HPDE6-E6E7 (cell line): ENCODE measurements around the gene SF3B2.
A peak's percentile ranks its signal among the peaks of the same experiment; 100 is the strongest.
"Not testable (repeated sequence)": the region's sequence is repeated elsewhere in the genome, so short reads cannot be mapped to it uniquely, and the experiment has no call there.

ENCODE experiments used
- DNase-seq: peaks from one replicate; pipeline ENCODE4 v3.0.0; 2011; ENCODE audit warnings: missing footprints; ENCODE audit errors: extremely low spot score

The SF3B2 gene

DNA sequence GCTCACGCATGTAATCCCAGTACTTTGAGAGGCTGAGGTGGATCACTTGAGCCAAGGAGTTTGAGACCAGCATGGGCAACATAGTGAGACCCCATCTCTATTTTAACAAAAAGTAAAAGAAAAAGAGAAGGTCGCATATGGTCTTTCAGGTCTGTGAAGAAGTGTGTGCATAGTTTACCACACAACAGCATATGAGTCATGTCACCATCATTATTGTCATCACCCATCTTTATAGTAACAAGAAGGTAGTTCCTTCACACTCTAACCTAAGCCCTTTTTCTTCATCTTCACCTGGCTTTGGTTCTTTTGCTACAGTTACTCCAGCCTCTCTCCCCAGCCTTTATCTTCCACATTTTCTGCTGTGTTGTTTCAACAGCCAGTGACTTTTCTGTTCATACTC is 57.1 kb downstream of the SF3B2 start:
- no peak for DNase-seq

- DNase-seq = no peak
Measured at GRCh38 chr11:66111158-66111557, 59.0 kb downstream of the SF3B2 start.

GRCh38 chr11:66112041-66112491 is 59.9 kb downstream of the SF3B2 start:
- DNase-seq = no peak

GRCh38 chr11:66112601-66113499 is 60.7 kb downstream of the SF3B2 start:
- peak; percentile 65 for DNase-seq

- DNase-seq = not testable (repeated sequence)
Measured at GRCh38 chr11:66114957-66115356, 62.8 kb downstream of the SF3B2 start.

DNA sequence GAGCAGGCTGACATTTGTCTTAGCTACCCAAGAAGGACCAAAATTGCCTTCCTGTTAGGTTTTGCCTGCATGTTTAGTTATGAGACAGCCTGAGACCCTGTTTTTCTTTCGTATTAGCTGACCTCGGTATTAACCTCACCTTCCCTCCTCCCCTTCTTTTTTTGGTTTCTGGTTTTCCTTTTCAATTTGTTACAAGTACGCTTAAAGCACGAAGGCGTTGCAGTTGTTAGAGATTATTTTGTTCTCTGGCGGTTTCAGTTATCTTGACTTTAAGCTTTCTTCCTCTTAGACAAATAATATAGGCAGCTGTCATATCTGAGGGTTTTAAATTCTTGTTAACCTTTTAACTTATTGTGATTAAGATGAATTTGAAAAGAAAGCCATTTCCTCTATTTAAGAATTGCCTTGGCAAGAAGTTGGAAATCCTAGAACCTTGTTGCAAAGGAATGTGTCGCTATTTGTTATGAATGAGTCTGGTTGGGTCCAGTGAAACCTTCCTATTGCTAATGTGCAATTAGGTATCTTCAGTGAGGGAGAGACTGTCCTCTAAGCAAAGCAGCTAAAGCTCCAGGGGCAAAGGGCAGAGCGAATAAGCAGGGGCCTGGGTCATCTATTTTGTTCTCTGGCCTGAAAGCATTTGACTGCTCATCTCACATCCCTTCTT is 63.6 kb downstream of the SF3B2 start:
- DNase-seq = no peak

DNA sequence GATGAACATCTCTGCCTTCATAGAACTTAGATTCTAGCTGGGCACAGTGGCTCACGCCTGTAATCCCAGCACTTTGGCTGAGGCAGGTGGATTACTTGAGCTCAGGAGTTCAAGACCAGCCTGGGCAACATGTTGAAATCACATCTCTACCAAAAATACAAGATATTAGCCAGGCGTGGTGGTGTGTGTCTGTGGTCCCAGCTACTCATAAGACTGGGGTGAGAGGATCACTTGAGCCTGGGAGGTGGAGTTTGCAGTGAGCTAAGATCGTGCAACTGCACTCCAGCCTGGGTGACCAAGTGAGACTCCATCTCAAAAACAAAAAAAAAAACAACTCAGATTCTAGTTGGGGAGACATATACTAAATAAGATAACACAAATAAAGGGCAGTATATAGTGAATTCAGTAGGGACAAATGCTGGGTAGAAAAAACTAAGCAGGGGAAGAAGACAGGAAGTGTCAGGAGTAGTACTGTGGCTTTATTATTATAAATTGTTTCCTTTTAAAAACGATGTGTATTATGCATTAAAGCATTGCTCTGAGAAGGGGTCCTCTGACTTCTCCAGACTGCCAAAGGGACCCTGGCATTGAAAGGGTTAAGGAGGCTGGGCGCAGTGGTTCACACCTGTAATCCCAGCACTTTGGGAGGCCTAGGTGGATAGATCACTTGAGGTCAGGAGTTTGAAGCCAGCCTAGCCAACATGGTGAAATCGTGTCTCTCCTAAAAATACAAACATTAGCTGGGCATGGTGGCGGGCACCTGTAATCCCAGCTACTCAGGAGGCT is 64.6 kb downstream of the SF3B2 start:
- no peak for DNase-seq

GRCh38 chr11:66118847-66119246 is 66.7 kb downstream of the SF3B2 start:
- DNase-seq = no peak
